ENCODE results near the gene RBFOX2. TPM values are rescaled to one million over a fixed set of nuclear protein-coding genes. Genes with fewer than 3 reads are reported as not detected.

RBFOX2 gene
- total and polyA plus RNA-seq, 10 of the 15 experiments (the other 5 are each of a cell fraction or from before 2014, with no cell fraction given), result 0.01 to 2.7 (median 0.17) TPM; not detected in 4

DNA sequence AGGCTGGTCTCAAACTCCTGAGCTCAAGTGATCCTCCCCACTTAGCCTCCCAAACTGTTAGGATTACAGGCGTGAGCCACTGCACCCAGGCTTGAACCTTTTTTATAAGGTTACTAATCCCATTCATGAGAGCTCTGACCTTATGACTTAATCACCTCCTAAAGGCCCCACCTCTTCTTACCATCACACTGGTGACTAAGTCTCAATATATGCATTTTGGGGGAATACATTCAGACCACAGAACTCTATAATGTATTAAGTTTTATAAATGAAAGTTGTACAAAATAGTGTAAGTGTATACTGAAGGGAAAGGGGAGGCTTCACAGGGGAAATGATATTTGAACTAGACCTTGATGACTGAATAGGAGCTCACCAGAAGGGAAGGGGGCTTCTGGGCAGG, 28.4 kb upstream of the RBFOX2 start (continued):
- TF ChIP-seq, protein P1, sequence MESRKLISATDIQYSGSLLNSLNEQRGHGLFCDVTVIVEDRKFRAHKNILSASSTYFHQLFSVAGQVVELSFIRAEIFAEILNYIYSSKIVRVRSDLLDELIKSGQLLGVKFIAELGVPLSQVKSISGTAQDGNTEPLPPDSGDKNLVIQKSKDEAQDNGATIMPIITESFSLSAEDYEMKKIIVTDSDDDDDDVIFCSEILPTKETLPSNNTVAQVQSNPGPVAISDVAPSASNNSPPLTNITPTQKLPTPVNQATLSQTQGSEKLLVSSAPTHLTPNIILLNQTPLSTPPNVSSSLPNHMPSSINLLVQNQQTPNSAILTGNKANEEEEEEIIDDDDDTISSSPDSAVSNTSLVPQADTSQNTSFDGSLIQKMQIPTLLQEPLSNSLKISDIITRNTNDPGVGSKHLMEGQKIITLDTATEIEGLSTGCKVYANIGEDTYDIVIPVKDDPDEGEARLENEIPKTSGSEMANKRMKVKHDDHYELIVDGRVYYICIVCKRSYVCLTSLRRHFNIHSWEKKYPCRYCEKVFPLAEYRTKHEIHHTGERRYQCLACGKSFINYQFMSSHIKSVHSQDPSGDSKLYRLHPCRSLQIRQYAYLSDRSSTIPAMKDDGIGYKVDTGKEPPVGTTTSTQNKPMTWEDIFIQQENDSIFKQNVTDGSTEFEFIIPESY (IDR thresholded peaks at IDR 0.05), result no peak
- TF ChIP-seq LARP7 (IDR thresholded peaks at IDR 0.05), result no peak
- no peak for TF ChIP-seq KLF5 (IDR thresholded peaks at IDR 0.05; ENCODE audit: partially characterized antibody)

DNA sequence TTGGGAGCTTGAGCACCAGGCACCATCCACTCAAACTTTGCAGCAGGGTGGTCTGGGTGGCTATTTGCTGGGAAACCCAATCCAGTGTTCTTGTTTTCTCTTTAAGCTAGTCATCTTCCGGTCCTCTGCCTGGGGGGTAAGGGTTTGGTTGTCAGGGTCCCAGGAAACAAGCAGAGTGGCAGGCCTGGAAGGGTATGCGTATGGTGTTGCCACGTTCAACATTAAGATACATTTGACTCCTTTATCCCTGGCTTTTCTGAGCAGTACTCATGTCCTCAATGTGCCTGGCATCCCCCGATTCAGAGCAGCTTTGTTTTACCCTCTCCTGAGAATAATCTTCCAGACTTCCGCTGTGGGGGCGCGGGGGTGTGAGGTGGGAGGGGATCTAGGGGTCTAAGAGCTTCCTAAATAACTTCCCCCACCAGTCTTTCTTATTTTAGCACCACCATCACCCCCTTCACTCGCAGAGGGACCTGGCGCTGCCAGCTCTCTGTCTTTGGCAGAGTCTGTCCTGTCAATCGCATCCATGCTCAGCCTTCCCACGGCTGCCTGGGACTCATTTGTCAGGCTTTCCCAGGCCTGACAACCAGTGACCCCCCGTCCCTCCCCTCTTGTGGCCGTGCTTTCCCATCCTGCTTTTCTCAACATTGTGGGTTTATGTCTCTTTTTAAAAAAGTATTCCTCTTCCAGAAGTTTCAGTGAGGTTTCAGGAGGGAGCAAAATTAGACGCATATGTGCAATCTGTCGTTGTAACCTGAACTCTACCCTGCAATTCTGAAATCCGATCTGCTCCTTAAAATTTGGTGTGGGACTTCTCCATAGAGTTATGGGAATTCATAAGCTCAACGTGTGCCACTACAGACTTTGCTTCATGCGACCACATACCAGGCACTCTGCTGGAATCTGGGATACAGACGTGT, 27.0 kb upstream of the RBFOX2 start:
- no peak for DNase-seq (ENCODE audit: low read depth, low spot score)
- no peaks in the 10 kb centered on the region for H3K4me1 ChIP-seq (ENCODE audit: control insufficient read depth, insufficient read depth, low read length)
- no peak overlapping the region for H3K27ac ChIP-seq (ENCODE audit: control insufficient read depth, insufficient read depth)
- ChIA-PET CTCF (interaction anchor here (4.6 kb wide), 1 partner anchor 10 kb away, joined by 35 read pairs; no protein-coding TSS in a partner anchor), RAD21 (ENCODE audit: unreplicated experiment) (no interaction called here), POLR2A (no interaction called here), SMC1A (ENCODE audit: uncharacterized antibody, unreplicated experiment) (no interaction called here)
- H3K4me3 ChIP-seq, result no peak overlapping the region
- no peaks in the 10 kb centered on the region for H4K20me1 ChIP-seq (ENCODE audit: control insufficient read depth, insufficient read depth)
- no peak for FAIRE-seq
- in situ Hi-C loops (cut with MboI) (no loop called here), intact Hi-C loops (cut with micrococcal nuclease; ENCODE audit: unreplicated experiment) (no loop called here)
- no peaks in the 10 kb centered on the region for H3K27me3 ChIP-seq (replicated peaks in 1 of 2; ENCODE audit: control insufficient read depth in 2 of 2, insufficient read depth in 2 of 2, low read length in 1 of 2)
- no peak overlapping the region for H2AFZ ChIP-seq (ENCODE audit: control insufficient read depth, low read depth, low read length)
- H3K79me2 ChIP-seq (ENCODE audit: control insufficient read depth, insufficient read depth, low read length), result no peaks in the 10 kb centered on the region
- WGBS (ENCODE audit: insufficient coverage, insufficient replicate concordance, low lambda C conversion rate, missing lambda C conversion rate), result 41% methylated on average over 19 of the region's 19 CpGs
- no peaks in the 10 kb centered on the region for H3K36me3 ChIP-seq (ENCODE audit: control insufficient read depth in 2 of 2, insufficient read depth in 2 of 2, low read length in 1 of 2)
- no TSS peak for BruUV-seq (replicated peaks)
- ATAC-seq, result no peak
- no peaks in the 10 kb centered on the region; the same call in 2 of the 3 replicates for H3K9me3 ChIP-seq (replicated peaks; ENCODE audit: control insufficient read depth, insufficient read depth, low read length)
- no peak overlapping the region for H3K4me2 ChIP-seq (ENCODE audit: control insufficient read depth, insufficient read depth)
- H3K9ac ChIP-seq (ENCODE audit: control insufficient read depth, insufficient read depth, low read length), result no peak overlapping the region
- TF ChIP-seq, protein P2, sequence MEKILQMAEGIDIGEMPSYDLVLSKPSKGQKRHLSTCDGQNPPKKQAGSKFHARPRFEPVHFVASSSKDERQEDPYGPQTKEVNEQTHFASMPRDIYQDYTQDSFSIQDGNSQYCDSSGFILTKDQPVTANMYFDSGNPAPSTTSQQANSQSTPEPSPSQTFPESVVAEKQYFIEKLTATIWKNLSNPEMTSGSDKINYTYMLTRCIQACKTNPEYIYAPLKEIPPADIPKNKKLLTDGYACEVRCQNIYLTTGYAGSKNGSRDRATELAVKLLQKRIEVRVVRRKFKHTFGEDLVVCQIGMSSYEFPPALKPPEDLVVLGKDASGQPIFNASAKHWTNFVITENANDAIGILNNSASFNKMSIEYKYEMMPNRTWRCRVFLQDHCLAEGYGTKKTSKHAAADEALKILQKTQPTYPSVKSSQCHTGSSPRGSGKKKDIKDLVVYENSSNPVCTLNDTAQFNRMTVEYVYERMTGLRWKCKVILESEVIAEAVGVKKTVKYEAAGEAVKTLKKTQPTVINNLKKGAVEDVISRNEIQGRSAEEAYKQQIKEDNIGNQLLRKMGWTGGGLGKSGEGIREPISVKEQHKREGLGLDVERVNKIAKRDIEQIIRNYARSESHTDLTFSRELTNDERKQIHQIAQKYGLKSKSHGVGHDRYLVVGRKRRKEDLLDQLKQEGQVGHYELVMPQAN (conservative IDR thresholded peaks at IDR 0.05), result no peak
- TF ChIP-seq CBX3 (IDR thresholded peaks at IDR 0.05; ENCODE audit: borderline replicate concordance, low read depth) (no peak), GABPA (IDR thresholded peaks at IDR 0.05; ENCODE audit: low read depth) (no peak), EZH2 (IDR thresholded peaks at IDR 0.05; ENCODE audit: borderline replicate concordance, control insufficient read depth, low read depth, low read length) (no peak), CHD2 (IDR thresholded peaks at IDR 0.05; ENCODE audit: borderline replicate concordance, low read depth, low read length) (no peak), TCF7 (IDR thresholded peaks at IDR 0.05; ENCODE audit: borderline replicate concordance) (no peak), NFYA (IDR thresholded peaks at IDR 0.05; ENCODE audit: borderline replicate concordance, low read depth, low read length) (no peak), EGR1 (IDR thresholded peaks at IDR 0.05; ENCODE audit: borderline replicate concordance in 1 of 2, low read depth in 2 of 2, low read length in 2 of 2) (no peak), BHLHE40 (IDR thresholded peaks at IDR 0.05; ENCODE audit: borderline replicate concordance in 1 of 2, low read depth in 2 of 2, low read length in 1 of 2) (no peak), RBBP5 (conservative IDR thresholded peaks at IDR 0.05) (no peak), TAF1 (IDR thresholded peaks at IDR 0.05; ENCODE audit: borderline replicate concordance, low read depth, low read length) (no peak), SP1 (IDR thresholded peaks at IDR 0.05; ENCODE audit: low read depth, low read length) (no peak)
- TF ChIP-seq, protein P1 (IDR thresholded peaks at IDR 0.05), result no peak

Measured in GM12878 (cell line).